HEK293 (cell line): Measurements from ENCODE around the gene DCAF10.

Experiments
- CTCF ChIA-PET: fragments of 350-600 bp; formaldehyde crosslinking; extraction: SDS; loops from one replicate; lab custom pipeline; 2021; ENCODE audit warnings: antibody characterized with exemption; lab: Yijun Ruan, JAX
- POLR2A ChIA-PET: fragments of 300-600 bp; formaldehyde crosslinking; extraction: SDS; loops from one replicate; lab custom pipeline; 2020; ENCODE audit warnings: antibody characterized with exemption, inconsistent platforms; lab: Yijun Ruan, JAX
- H3K27ac ChIP-seq: fragments of 200-500 bp; sonication (Bioruptor generic); 2 replicates; pipeline ENCODE4 v1.5.1; 2014; ENCODE audit warnings: low read depth, low read length, control low read depth, inconsistent platforms; ENCODE audit errors: extremely low read depth
- H3K36me3 ChIP-seq, 2 experiments: fragments of 200-500 bp in 1 of 2; sonication (Bioruptor generic) in 1 of 2; 1 replicate in 1 of 2; 2 replicates in 1 of 2; pipeline ENCODE4 v1.5.1; 2014 to 2017; ENCODE audit warnings: inconsistent platforms in 2 of 2, low read length in 2 of 2; ENCODE audit not compliant: control insufficient read depth in 2 of 2, insufficient read depth in 1 of 2
- H3K4me1 ChIP-seq: fragments of 200-500 bp; sonication (Bioruptor generic); 2 replicates; pipeline ENCODE4 v1.5.1; 2014; ENCODE audit warnings: mild to moderate bottlenecking, low read length, inconsistent platforms; ENCODE audit not compliant: control insufficient read depth, insufficient read depth
- H3K4me3 ChIP-seq: 2 replicates; pipeline ENCODE4 v1.5.1; 2011; ENCODE audit warnings: low read depth, mild to moderate bottlenecking, control low read depth, low read length, moderate library complexity
- H3K9me3 ChIP-seq: fragments of 200-500 bp; sonication (Bioruptor generic); 2 replicates; pipeline ENCODE4 v1.5.1; 2014; ENCODE audit warnings: low read depth, low read length, inconsistent platforms; ENCODE audit not compliant: control insufficient read depth, insufficient read depth
- AEBP2 ChIP-seq: fragments of 450-650 bp; formaldehyde crosslinking; IDR thresholded peaks from 2 replicates; pipeline ENCODE4 v1.5.1; 2016; ENCODE audit warnings: missing biosample characterization, missing genetic modification characterization, borderline replicate concordance
- KLF1 ChIP-seq: fragments of 450-650 bp; formaldehyde crosslinking; IDR thresholded peaks from 2 replicates; pipeline ENCODE4 v1.5.1; 2016; ENCODE audit warnings: missing biosample characterization, missing genetic modification characterization
- MEIS1 ChIP-seq: sonication (generic); formaldehyde crosslinking; IDR thresholded peaks from 2 replicates; pipeline ENCODE4 v1.8.1; 2022; ENCODE audit warnings: missing genetic modification reagents, mild to moderate bottlenecking, borderline replicate concordance
- SP3 ChIP-seq: fragments of 450-650 bp; formaldehyde crosslinking; IDR thresholded peaks from 2 replicates; pipeline ENCODE4 v1.5.1; 2016; ENCODE audit warnings: missing biosample characterization, missing genetic modification characterization
- ZNF114 ChIP-seq: fragments of 450-650 bp; formaldehyde crosslinking; IDR thresholded peaks from 2 replicates; pipeline ENCODE4 v1.5.0; 2017; ENCODE audit warnings: missing biosample characterization, missing genetic modification characterization
- ZNF157 ChIP-seq: fragments of 450-650 bp; formaldehyde crosslinking; IDR thresholded peaks from 2 replicates; pipeline ENCODE4 v1.5.1; 2016; ENCODE audit warnings: missing biosample characterization, missing genetic modification characterization
- ZNF175 ChIP-seq: fragments of 450-650 bp; formaldehyde crosslinking; IDR thresholded peaks from 2 replicates; pipeline ENCODE4 v1.5.1; 2016; ENCODE audit warnings: missing biosample characterization, missing genetic modification characterization
- ZNF2 ChIP-seq: fragments of 450-650 bp; formaldehyde crosslinking; IDR thresholded peaks from 2 replicates; pipeline ENCODE4 v1.5.1; 2016; ENCODE audit warnings: missing biosample characterization, missing genetic modification characterization
- ZNF324 ChIP-seq: fragments of 450-650 bp; formaldehyde crosslinking; IDR thresholded peaks from 2 replicates; pipeline ENCODE4 v1.5.1; 2016; ENCODE audit warnings: missing biosample characterization, missing genetic modification characterization
- ZNF354C ChIP-seq: fragments of 450-650 bp; formaldehyde crosslinking; IDR thresholded peaks from 2 replicates; pipeline ENCODE4 v1.5.1; 2016; ENCODE audit warnings: missing biosample characterization, missing genetic modification characterization, low read depth, borderline replicate concordance
- ZNF37A ChIP-seq: fragments of 450-650 bp; IDR thresholded peaks from 2 replicates; pipeline ENCODE4 v1.5.1; 2018; ENCODE audit warnings: missing biosample characterization, missing genetic modification characterization
- ZNF521 ChIP-seq: fragments of 450-650 bp; formaldehyde crosslinking; IDR thresholded peaks from 2 replicates; pipeline ENCODE4 v1.5.1; 2017; ENCODE audit warnings: missing biosample characterization, mild to moderate bottlenecking, missing genetic modification characterization
- ZNF558 ChIP-seq: fragments of 450-650 bp; formaldehyde crosslinking; IDR thresholded peaks from 2 replicates; pipeline ENCODE4 v1.5.1; 2016; ENCODE audit warnings: missing biosample characterization, missing genetic modification characterization
- ZNF561 ChIP-seq: fragments of 450-650 bp; IDR thresholded peaks from 2 replicates; pipeline ENCODE4 v1.5.1; 2018; ENCODE audit warnings: missing biosample characterization, missing genetic modification characterization, borderline replicate concordance
- ZNF610 ChIP-seq: fragments of 450-650 bp; formaldehyde crosslinking; IDR thresholded peaks from 2 replicates; pipeline ENCODE4 v1.5.1; 2016; ENCODE audit warnings: missing biosample characterization, missing genetic modification characterization, borderline replicate concordance
- ZNF626 ChIP-seq: fragments of 450-650 bp; sonication (Bioruptor Pico); formaldehyde crosslinking; IDR thresholded peaks from 2 replicates; pipeline ENCODE4 v1.5.1; 2018; ENCODE audit warnings: missing biosample characterization, missing genetic modification characterization, inconsistent platforms
- ZNF670 ChIP-seq: fragments of 450-650 bp; formaldehyde crosslinking; IDR thresholded peaks from 2 replicates; pipeline ENCODE4 v1.5.1; 2016; ENCODE audit warnings: missing biosample characterization, missing genetic modification characterization, low read depth
- ZSCAN16 ChIP-seq: fragments of 450-650 bp; formaldehyde crosslinking; IDR thresholded peaks from 2 replicates; pipeline ENCODE4 v1.5.1; 2016; ENCODE audit warnings: missing biosample characterization, missing genetic modification characterization
- TF ChIP-seq, protein P1 (sequence below): fragments of 450-650 bp; formaldehyde crosslinking; IDR thresholded peaks from 2 replicates; pipeline ENCODE4 v1.5.1; 2017; ENCODE audit warnings: missing biosample characterization, mild to moderate bottlenecking, missing genetic modification characterization, moderate library complexity
- TF ChIP-seq, protein P2 (sequence below): fragments of 450-650 bp; formaldehyde crosslinking; IDR thresholded peaks from 2 replicates; pipeline ENCODE4 v1.5.1; 2016; ENCODE audit warnings: missing biosample characterization, missing genetic modification characterization, low read depth

Gene DCAF10

DNA sequence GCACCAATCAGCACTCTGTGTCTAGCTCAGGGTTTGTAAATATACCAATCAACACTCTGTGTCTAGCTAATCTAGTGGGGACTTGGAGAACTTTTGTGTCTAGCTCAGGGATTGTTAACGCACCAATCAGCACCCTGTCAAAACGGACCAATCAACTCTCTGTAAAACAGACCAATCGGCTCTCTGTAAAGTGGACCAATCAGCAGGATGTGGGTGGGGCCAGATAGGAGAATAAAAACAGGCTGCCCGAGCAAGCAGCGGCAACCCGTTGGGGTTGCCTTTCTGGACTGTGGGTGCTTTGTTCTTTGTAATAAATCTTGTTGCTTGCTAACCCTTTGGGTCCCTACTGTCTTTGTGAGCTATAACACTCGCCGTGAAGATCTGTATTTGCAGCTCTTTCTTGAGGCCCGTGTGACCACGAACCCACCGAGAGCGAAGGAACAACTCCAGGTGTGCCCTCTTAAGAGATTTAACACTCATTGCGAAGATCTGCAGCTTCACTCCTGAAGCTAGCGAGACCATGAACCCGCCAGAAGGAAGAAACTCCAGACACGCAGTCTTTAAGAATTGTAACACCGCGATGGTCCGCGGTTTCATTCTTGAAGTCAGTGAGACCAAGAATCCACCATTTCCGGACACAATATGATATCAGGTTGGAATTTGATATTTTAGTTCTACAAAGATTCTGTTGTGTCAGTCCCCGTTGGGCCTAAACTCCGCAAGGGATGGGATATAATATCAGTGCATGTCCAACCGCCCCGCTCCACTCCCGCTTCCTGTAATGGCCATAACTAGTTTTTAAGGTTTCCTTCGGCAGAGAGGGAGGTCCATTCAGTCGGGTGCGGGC lies 47.7 kb upstream of the DCAF10 start:
- no peaks in the 10 kb centered on the region for H3K9me3 ChIP-seq
- CTCF ChIA-PET, result interaction anchor here (0.6 to 0.7 kb wide), 3 partner anchors 14 to 412 kb away, joined by 3 read pairs; no protein-coding TSS in a partner anchor
- no peak for TF ChIP-seq ZNF114 (tag by site-specific recombination)
- TF ChIP-seq SP3 (tag by site-specific recombination), result no peak
- no peak for TF ChIP-seq ZNF157
- no peak for TF ChIP-seq ZNF37A (tag by site-specific recombination)
- TF ChIP-seq ZNF521 (tag by site-specific recombination), result no peak
- no peak for TF ChIP-seq ZNF2 (tag by site-specific recombination)
- TF ChIP-seq MEIS1 (CRISPR knock-in tag), result no peak
- TF ChIP-seq ZNF175 (tag by site-specific recombination), result no peak
- no peak for TF ChIP-seq ZNF558
- no peak for TF ChIP-seq ZNF561
- no peak for TF ChIP-seq AEBP2 (tag by site-specific recombination)
- no peak for TF ChIP-seq ZNF354C (tag by site-specific recombination)
- no peak for TF ChIP-seq ZNF670 (tag by site-specific recombination)
- TF ChIP-seq, protein P1, sequence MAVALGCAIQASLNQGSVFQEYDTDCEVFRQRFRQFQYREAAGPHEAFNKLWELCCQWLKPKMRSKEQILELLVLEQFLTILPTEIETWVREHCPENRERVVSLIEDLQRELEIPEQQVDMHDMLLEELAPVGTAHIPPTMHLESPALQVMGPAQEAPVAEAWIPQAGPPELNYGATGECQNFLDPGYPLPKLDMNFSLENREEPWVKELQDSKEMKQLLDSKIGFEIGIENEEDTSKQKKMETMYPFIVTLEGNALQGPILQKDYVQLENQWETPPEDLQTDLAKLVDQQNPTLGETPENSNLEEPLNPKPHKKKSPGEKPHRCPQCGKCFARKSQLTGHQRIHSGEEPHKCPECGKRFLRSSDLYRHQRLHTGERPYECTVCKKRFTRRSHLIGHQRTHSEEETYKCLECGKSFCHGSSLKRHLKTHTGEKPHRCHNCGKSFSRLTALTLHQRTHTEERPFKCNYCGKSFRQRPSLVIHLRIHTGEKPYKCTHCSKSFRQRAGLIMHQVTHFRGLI (tag by site-specific recombination), result no peak
- TF ChIP-seq, protein P2, sequence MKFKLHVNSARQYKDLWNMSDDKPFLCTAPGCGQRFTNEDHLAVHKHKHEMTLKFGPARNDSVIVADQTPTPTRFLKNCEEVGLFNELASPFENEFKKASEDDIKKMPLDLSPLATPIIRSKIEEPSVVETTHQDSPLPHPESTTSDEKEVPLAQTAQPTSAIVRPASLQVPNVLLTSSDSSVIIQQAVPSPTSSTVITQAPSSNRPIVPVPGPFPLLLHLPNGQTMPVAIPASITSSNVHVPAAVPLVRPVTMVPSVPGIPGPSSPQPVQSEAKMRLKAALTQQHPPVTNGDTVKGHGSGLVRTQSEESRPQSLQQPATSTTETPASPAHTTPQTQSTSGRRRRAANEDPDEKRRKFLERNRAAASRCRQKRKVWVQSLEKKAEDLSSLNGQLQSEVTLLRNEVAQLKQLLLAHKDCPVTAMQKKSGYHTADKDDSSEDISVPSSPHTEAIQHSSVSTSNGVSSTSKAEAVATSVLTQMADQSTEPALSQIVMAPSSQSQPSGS (tag by site-specific recombination), result no peak
- no peak for TF ChIP-seq ZNF626 (tag by site-specific recombination)
- TF ChIP-seq ZNF324 (tag by site-specific recombination), result no peak
- TF ChIP-seq ZNF610 (tag by site-specific recombination), result no peak
- TF ChIP-seq ZSCAN16 (tag by site-specific recombination), result no peak
- TF ChIP-seq KLF1 (tag by site-specific recombination), result no peak
- POLR2A ChIA-PET, result interaction anchor here (0.6 to 1.1 kb wide), 5 partner anchors 10 to 254 kb away, joined by 3 to 5 read pairs (median 3); partner anchors contain the start of gene EXOSC3
- no peak overlapping the region for H3K27ac ChIP-seq
- H3K36me3 ChIP-seq, result peaks cover 0 to 3% of the 10 kb centered on the region in 2 experiments; a peak in 1 of 3 replicates
- peak overlapping the region; percentile 79 for H3K4me3 ChIP-seq
- no peaks in the 10 kb centered on the region for H3K4me1 ChIP-seq
